ENCODE results near the gene FHOD3. TPM values are rescaled to one million over a fixed set of nuclear protein-coding genes. Genes with fewer than 3 reads are reported as not detected.

Gene FHOD3
- total and polyA plus RNA-seq, 2 of the 8 experiments (the other 6 are each of a cell fraction or from before 2014, with no cell fraction given) = 9.7 to 10.5 TPM

- H4K5ac ChIP-seq (ENCODE audit: insufficient read length, low read depth, low read length) = no peak overlapping the region
- no peaks in the 10 kb centered on the region for H3K79me1 ChIP-seq (ENCODE audit: low read depth, low read length)
- no peak overlapping the region for H2BK20ac ChIP-seq (ENCODE audit: low read length)
- H3K9me3 ChIP-seq (ENCODE audit: insufficient read depth in 2 of 2, low read depth in 1 of 2, low read length in 1 of 2) = no peaks in the 10 kb centered on the region
- no peak overlapping the region for H3K9ac ChIP-seq (replicated peaks in 1 of 4; ENCODE audit: extremely low read depth in 1 of 4, low read depth in 3 of 4, low read length in 3 of 4)
- no peak overlapping the region for H2BK5ac ChIP-seq (ENCODE audit: low read depth, low read length)
- H3K18ac ChIP-seq (ENCODE audit: extremely low read depth, low read length) = no peak overlapping the region
- no peak for FAIRE-seq
- H4K8ac ChIP-seq (ENCODE audit: extremely low read depth, insufficient read depth, low read length) = no peak overlapping the region
- no peak for TF ChIP-seq ATF2 (IDR thresholded peaks at IDR 0.05; ENCODE audit: low read length)
- H2BK120ac ChIP-seq (replicated peaks; ENCODE audit: low read depth, low read length) = no peak overlapping the region
- DNase-seq (ENCODE audit: low read depth in 1 of 2, low spot score in 2 of 2) = no peak
- no peak overlapping the region for H3K27ac ChIP-seq (ENCODE audit: low read depth, low read length)
- no peaks in the 10 kb centered on the region; the same call in 1 of the 2 replicates for H3K23me2 ChIP-seq (ENCODE audit: low read depth, low read length)
- ChIA-PET POLR2A (ENCODE audit: partially characterized antibody) (no interaction called here), CTCF (ENCODE audit: partially characterized antibody) (interaction anchor here (0.9 to 4.8 kb wide), 5 partner anchors 17 to 58 kb away, joined by 3 to 19 read pairs (median 4); no protein-coding TSS in a partner anchor)
- no peaks in the 10 kb centered on the region for H3K79me2 ChIP-seq (ENCODE audit: control insufficient read depth in 1 of 2, insufficient read depth in 2 of 2, low read length in 2 of 2)
- H2BK15ac ChIP-seq (ENCODE audit: low read length) = no peak overlapping the region
- H2AK5ac ChIP-seq (ENCODE audit: low read depth, low read length) = no peak overlapping the region
- H3K4me3 ChIP-seq (ENCODE audit: extremely low read depth in 1 of 4, insufficient read depth in 2 of 4, low read depth in 3 of 4, low read length in 4 of 4) = no peak overlapping the region
- H3K23ac ChIP-seq (ENCODE audit: insufficient read length) = no peak overlapping the region
- H2BK12ac ChIP-seq (ENCODE audit: low read depth, low read length) = no peak overlapping the region
- no peak overlapping the region for H3K14ac ChIP-seq (ENCODE audit: insufficient read length)
- H3K4me2 ChIP-seq (ENCODE audit: insufficient read depth in 1 of 2, low read depth in 2 of 2, low read length in 2 of 2) = no peak overlapping the region
- no peaks in the 10 kb centered on the region for H3K27me3 ChIP-seq (replicated peaks in 1 of 4; ENCODE audit: control insufficient read depth in 3 of 4, extremely low read depth in 1 of 4, insufficient read depth in 3 of 4, low read length in 3 of 4)
- no peaks in the 10 kb centered on the region for H4K20me1 ChIP-seq (replicated peaks in 1 of 2; ENCODE audit: control insufficient read depth in 1 of 2, insufficient read depth in 2 of 2, low read length in 2 of 2)
- 76% methylated on average over 6 of the region's 6 CpGs; no CpG with 5 or more reads in 1 of the 2 experiments for WGBS, 2 experiments (ENCODE audit: extremely low coverage in 1 of 2, insufficient coverage in 1 of 2, insufficient read length in 1 of 2, insufficient replicate concordance in 2 of 2, low coverage in 1 of 2, low lambda C conversion rate in 2 of 2, missing lambda C conversion rate in 1 of 2)
- H3K4ac ChIP-seq (replicated peaks; ENCODE audit: insufficient read length, low read depth, low read length) = no peak overlapping the region
- no peak overlapping the region for H2AFZ ChIP-seq (ENCODE audit: low read length)
- H3K4me1 ChIP-seq (replicated peaks in 1 of 4; ENCODE audit: control insufficient read depth in 3 of 4, insufficient read depth in 4 of 4, low read length in 3 of 4) = no peaks in the 10 kb centered on the region
- H3K56ac ChIP-seq (replicated peaks; ENCODE audit: insufficient read length, low read depth, low read length) = no peak overlapping the region
- no peaks in the 10 kb centered on the region for H3K36me3 ChIP-seq (ENCODE audit: control insufficient read depth in 2 of 4, insufficient read depth in 4 of 4, low read length in 3 of 4)
- H4K91ac ChIP-seq (replicated peaks; ENCODE audit: insufficient read length, low read length) = no peak overlapping the region
Measured at GRCh38 chr18:36711014-36711725, 413.7 kb downstream of the FHOD3 start.
